Globus pallidus (tissue), 1 donor: Measurements from ENCODE around the gene AEN.
"Not testable (repeated sequence)": the region's sequence is repeated elsewhere in the genome, so short reads cannot be mapped to it uniquely, and the experiment has no call there.

Source experiments
- DNase-seq: peaks from one replicate; pipeline ENCODE4 v3.0.0-alpha.2; 2015; ENCODE audit warnings: low spot score

The AEN gene

GRCh38 chr15:88630798-88631463, 9.8 kb downstream of the AEN start:
- DNase-seq, result no peak

- no peak for DNase-seq
Measured at GRCh38 chr15:88631464-88632028, 10.4 kb downstream of the AEN start.

- DNase-seq, result not testable (repeated sequence)
Measured at GRCh38 chr15:88632797-88633196, 11.7 kb downstream of the AEN start.

GRCh38 chr15:88634449-88634848, 13.3 kb downstream of the AEN start:
- no peak for DNase-seq

- DNase-seq, result no peak
Measured at GRCh38 chr15:88635318-88635717, 14.2 kb downstream of the AEN start.

GRCh38 chr15:88636050-88636449, 14.9 kb downstream of the AEN start:
- DNase-seq, result no peak

GRCh38 chr15:88636654-88637053, 15.5 kb downstream of the AEN start:
- DNase-seq, result no peak

- DNase-seq, result no peak
Measured at GRCh38 chr15:88637436-88637835, 16.3 kb downstream of the AEN start.

GRCh38 chr15:88637841-88638625, 16.9 kb downstream of the AEN start:
- DNase-seq, result no peak

GRCh38 chr15:88638626-88639372, 17.7 kb downstream of the AEN start, which contains the start of gene ISG20:
ISG20 (plus strand) TSS chr15:88639016; CDS start chr15:88639367, 351 bp downstream.
- DNase-seq, result peak; percentile 77

GRCh38 chr15:88641959-88642452, 20.9 kb downstream of the AEN start:
- no peak for DNase-seq

GRCh38 chr15:88642514-88642913, 21.4 kb downstream of the AEN start:
- not testable (repeated sequence) for DNase-seq

GRCh38 chr15:88644741-88645140, 23.6 kb downstream of the AEN start:
- no peak for DNase-seq

GRCh38 chr15:88645171-88646087, 24.3 kb downstream of the AEN start:
- DNase-seq, result no peak

- DNase-seq, result no peak
Measured at GRCh38 chr15:88646088-88646405, 24.9 kb downstream of the AEN start.

- DNase-seq, result no peak
Measured at GRCh38 chr15:88646951-88647350, 25.8 kb downstream of the AEN start.

- DNase-seq, result no peak
Measured at GRCh38 chr15:88647351-88648105, 26.4 kb downstream of the AEN start.

- peak; percentile 63 for DNase-seq
Measured at GRCh38 chr15:88648357-88649214, 27.4 kb downstream of the AEN start.

GRCh38 chr15:88649286-88649733, 28.2 kb downstream of the AEN start:
- DNase-seq, result peak; percentile 93
